Measurements from ENCODE around the gene RCL1.
A peak's percentile ranks its signal among the peaks of the same experiment; 100 is the strongest.

The RCL1 gene

GRCh38 chr9:4839470-4839912 lies 46.7 kb downstream of the RCL1 start:
- TF ChIP-seq CTCF (IDR thresholded peaks at IDR 0.05): no peak
- Histone ChIP-seq H3K27ac (peak overlapping the region; percentile 82 to 84), H3K36me3 (peaks cover 30 to 33% (median 33%) of the 10 kb centered on the region in 3 donors), H3K4me3 (no peak overlapping the region), H3K9me3 (no peaks in the 10 kb centered on the region), H3K4me1 (peaks cover 0 to 59% (median 41%) of the 10 kb centered on the region in 4 donors), H3K27me3 (no peaks in the 10 kb centered on the region)
- DNase-seq: no peak
- intact Hi-C loops (cut with DNase I; ENCODE audit: low total_unique reads): no loop called here

- intact Hi-C loops (cut with DNase I; ENCODE audit: low total_unique reads): no loop called here
- H3K36me3 ChIP-seq: peaks cover 34 to 38% (median 36%) of the 10 kb centered on the region in 3 donors
- no peaks in the 10 kb centered on the region for H3K27me3 ChIP-seq
- H3K27ac ChIP-seq: peak overlapping the region; percentile 82 to 84
- H3K9me3 ChIP-seq: no peaks in the 10 kb centered on the region
- peaks cover 0 to 54% (median 39%) of the 10 kb centered on the region in 4 donors for H3K4me1 ChIP-seq
- no peak for DNase-seq
- no peak overlapping the region for H3K4me3 ChIP-seq
- no peak for TF ChIP-seq CTCF (IDR thresholded peaks at IDR 0.05)
These were observed 47.3 kb downstream of the RCL1 start for GRCh38 chr9:4840018-4840417.

GRCh38 chr9:4842213-4842612 lies 49.5 kb downstream of the RCL1 start:
- H3K36me3 ChIP-seq: peaks cover 44 to 50% (median 45%) of the 10 kb centered on the region in 3 donors
- intact Hi-C loops (cut with DNase I; ENCODE audit: low total_unique reads): no loop called here
- H3K9me3 ChIP-seq: no peaks in the 10 kb centered on the region

GRCh38 chr9:4842734-4843133 lies 50.0 kb downstream of the RCL1 start:
- no peak for DNase-seq
- Histone ChIP-seq H3K27me3 (no peaks in the 10 kb centered on the region), H3K9me3 (no peaks in the 10 kb centered on the region), H3K4me3 (no peak overlapping the region), H3K36me3 (peaks cover 45 to 50% (median 49%) of the 10 kb centered on the region in 3 donors), H3K27ac (peak overlapping the region in 1 of 2 donors; percentile 17), H3K4me1 (peaks cover 0 to 32% (median 16%) of the 10 kb centered on the region in 4 donors)
- intact Hi-C loops (cut with DNase I; ENCODE audit: low total_unique reads): no loop called here
- no peak for TF ChIP-seq CTCF (IDR thresholded peaks at IDR 0.05)

More at GRCh38 chr9:4842213-4842612, 49.5 kb downstream of the RCL1 start:
- peak overlapping the region in 1 of 2 donors; percentile 17 for H3K27ac ChIP-seq
- no peaks in the 10 kb centered on the region for H3K27me3 ChIP-seq
- H3K4me3 ChIP-seq: no peak overlapping the region
- TF ChIP-seq CTCF (IDR thresholded peaks at IDR 0.05): no peak
- no peak for DNase-seq
- peaks cover 0 to 32% (median 19%) of the 10 kb centered on the region in 4 donors for H3K4me1 ChIP-seq

- no peak for DNase-seq
- H3K4me3 ChIP-seq: no peak overlapping the region
- no peaks in the 10 kb centered on the region for H3K27me3 ChIP-seq
- intact Hi-C loops (cut with DNase I; ENCODE audit: low total_unique reads): no loop called here
- no peaks in the 10 kb centered on the region for H3K9me3 ChIP-seq
- no peak overlapping the region for H3K27ac ChIP-seq
- peaks cover 45 to 53% (median 50%) of the 10 kb centered on the region in 3 donors for H3K36me3 ChIP-seq
- TF ChIP-seq CTCF (IDR thresholded peaks at IDR 0.05): no peak
- H3K4me1 ChIP-seq: peaks cover 0 to 28% (median 13%) of the 10 kb centered on the region in 4 donors
These were observed 51.5 kb downstream of the RCL1 start for GRCh38 chr9:4844056-4844838.
